ENCODE data around the gene IFITM1.
"Not testable (repeated sequence)": the region's sequence is repeated elsewhere in the genome, so short reads cannot be mapped to it uniquely, and the experiment has no call there.

IFITM1 gene

DNA sequence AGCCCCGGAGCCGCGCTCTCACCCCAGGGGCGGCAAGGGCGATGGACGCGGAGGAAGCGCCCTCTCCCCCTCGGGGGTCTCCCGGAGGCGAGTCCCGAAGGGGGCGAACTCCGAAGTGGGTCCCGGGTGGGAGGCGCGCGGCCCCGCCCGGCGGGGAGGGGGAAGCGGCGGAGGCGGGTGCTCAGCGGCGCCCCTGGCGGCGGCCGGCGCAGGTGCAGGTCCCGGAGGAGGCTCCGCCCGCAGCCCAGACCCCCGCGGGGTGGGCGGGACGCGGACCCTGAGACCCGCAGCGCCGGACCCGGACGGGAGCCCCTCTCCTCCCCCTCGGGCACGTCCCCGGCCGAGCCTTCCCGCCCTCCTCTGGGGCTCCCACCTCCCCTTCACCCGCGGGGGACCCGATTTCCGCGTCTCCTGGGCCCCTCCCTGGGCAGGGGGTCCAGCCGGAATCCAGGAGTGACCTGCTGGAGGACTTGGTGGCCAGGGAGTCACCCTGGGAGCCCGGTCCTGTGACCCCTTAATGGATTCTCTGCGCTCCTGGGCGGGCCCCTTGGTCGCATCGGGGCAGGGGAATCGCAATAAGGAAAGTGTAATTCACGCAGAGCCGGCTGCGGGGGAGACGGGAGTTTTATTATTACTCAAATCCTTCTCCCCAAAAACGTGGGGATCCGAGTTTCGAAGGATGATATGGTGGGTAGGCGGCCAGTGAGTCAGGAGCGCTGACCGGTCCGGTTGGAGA, 2.7 kb upstream of the IFITM1 start:
- not testable (repeated sequence) for DNase-seq

- no peak for DNase-seq
Measured at GRCh38 chr11:312092-312816, 1.6 kb upstream of the IFITM1 start.

DNA sequence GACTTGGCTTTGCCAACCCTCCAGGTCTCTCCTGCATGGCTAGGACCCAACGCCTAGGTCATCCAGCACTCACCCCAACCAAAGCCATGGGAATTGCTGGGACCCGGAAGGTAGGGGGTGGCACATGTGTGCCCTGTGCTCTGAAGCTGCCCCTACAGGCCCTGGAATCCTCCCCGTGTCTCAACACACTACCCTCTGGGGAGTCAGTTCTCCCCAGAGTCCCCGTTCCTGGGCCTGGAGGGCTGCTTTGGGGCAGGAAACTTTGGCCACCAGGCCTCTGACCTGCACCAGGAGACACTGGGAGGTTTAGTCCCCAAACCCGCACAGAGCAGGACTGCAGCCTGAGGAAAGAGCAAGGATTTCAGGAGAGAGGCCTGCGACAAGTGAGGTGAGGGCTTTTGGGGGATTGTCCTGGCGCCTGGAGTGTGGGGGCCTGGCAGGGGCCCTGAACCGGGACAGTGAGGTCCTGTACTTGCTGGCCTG, 495 bp upstream of the IFITM1 start:
- DNase-seq, result no peak

DNA sequence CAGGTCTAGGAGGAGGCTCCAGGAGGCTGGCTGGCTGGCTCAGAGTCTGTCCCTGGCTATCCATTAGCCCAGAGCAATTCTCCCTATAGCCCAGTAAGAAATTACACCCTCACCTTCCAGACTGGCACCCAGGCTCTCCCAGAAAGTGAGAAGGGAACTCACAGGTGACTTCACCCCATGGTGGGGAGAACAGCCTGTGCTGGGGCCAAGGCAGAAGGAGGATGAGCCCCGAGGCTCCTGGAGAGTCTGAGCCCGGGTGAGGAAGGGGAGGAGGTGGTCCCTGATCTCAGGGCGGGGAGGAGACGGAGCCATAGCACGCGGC, 675 bp downstream of the IFITM1 start:
- DNase-seq, result not testable (repeated sequence)

DNA sequence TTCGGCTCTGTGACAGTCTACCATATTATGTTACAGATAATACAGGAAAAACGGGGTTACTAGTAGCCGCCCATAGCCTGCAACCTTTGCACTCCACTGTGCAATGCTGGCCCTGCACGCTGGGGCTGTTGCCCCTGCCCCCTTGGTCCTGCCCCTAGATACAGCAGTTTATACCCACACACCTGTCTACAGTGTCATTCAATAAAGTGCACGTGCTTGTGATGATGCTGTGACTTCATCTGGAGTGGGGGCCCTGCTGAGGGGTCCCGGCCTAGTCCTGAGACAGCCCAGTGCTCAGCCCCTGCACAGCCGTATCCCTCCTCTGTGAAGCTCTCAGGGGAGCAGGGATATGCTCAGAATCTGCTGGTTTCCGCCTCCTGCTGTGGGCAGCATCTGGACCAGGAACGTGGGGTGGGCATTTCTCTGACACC, 1.2 kb downstream of the IFITM1 start:
- DNase-seq, result no peak

- no peak for DNase-seq
Measured at GRCh38 chr11:315516-315994, 1.7 kb downstream of the IFITM1 start.

GRCh38 chr11:316031-316701, 2.3 kb downstream of the IFITM1 start:
- no peak for DNase-seq

GRCh38 chr11:316891-317301, 3.1 kb downstream of the IFITM1 start:
- DNase-seq, result no peak

DNA sequence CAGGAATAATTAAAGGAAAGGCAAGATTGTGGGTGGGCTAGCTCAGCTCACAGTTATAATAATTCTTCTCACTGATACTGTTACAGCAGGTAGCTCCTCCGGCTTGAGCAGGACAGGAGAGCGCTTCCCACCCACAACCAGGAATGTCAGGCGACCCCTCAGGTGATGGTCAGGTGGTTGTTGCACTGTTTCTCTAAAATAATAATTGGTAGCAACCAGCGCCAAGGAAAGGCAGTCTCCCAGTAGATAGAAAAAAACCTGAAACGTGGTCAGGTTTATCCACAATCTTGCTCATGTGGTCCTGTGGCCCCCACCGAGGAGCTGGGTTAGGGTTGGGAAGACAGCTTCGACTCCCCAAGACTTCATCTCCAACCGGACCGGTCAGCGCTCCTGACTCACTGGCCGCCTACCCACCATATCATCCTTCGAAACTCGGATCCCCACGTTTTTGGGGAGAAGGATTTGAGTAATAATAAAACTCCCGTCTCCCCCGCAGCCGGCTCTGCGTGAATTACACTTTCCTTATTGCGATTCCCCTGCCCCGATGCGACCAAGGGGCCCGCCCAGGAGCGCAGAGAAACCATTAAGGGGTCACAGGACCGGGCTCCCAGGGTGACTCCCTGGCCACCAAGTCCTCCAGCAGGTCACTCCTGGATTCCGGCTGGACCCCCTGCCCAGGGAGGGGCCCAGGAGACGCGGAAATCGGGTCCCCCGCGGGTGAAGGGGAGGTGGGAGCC, 4.0 kb downstream of the IFITM1 start:
- DNase-seq, result not testable (repeated sequence)

DNA sequence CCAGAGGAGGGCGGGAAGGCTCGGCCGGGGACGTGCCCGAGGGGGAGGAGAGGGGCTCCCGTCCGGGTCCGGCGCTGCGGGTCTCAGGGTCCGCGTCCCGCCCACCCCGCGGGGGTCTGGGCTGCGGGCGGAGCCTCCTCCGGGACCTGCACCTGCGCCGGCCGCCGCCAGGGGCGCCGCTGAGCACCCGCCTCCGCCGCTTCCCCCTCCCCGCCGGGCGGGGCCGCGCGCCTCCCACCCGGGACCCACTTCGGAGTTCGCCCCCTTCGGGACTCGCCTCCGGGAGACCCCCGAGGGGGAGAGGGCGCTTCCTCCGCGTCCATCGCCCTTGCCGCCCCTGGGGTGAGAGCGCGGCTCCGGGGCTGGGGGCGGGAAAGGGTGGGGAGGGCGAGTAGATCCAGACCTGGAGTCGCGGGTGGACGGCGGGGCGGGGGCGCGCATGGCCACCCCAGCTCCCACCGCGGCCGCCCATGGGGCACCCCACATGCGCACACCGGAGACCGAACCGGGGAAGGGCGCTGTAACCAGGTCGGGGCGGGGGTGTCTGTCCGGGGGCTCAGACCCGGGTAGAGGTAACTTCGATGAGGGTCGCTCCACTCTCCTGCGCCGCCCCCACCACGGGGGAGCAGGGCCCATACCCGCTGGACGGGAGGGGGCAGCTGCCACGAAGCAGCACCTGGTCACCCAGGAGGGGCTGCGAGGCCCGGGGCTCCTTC, 4.7 kb downstream of the IFITM1 start:
- DNase-seq, result not testable (repeated sequence)

- DNase-seq, result not testable (repeated sequence)
Measured at GRCh38 chr11:319121-319887, 5.5 kb downstream of the IFITM1 start.

DNA sequence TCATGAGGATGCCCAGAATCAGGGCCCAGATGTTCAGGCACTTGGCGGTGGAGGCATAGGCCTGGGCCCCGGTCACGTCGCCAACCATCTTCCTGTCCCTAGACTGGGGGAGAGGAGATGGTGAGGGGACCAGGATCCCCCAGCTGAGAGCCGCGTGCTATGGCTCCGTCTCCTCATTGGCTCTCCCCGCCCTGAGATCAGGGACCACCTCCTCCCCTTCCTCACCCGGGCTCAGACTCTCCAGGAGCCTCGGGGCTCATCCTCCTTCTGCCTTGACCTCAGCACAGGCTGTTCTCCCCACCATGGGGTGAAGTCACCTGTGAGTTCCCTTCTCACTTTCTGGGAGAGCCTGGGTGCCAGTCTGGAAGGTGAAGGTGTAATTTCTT, 6.0 kb downstream of the IFITM1 start:
- DNase-seq, result not testable (repeated sequence)

GRCh38 chr11:324156-324555, 10.3 kb downstream of the IFITM1 start:
- no peak for DNase-seq

DNA sequence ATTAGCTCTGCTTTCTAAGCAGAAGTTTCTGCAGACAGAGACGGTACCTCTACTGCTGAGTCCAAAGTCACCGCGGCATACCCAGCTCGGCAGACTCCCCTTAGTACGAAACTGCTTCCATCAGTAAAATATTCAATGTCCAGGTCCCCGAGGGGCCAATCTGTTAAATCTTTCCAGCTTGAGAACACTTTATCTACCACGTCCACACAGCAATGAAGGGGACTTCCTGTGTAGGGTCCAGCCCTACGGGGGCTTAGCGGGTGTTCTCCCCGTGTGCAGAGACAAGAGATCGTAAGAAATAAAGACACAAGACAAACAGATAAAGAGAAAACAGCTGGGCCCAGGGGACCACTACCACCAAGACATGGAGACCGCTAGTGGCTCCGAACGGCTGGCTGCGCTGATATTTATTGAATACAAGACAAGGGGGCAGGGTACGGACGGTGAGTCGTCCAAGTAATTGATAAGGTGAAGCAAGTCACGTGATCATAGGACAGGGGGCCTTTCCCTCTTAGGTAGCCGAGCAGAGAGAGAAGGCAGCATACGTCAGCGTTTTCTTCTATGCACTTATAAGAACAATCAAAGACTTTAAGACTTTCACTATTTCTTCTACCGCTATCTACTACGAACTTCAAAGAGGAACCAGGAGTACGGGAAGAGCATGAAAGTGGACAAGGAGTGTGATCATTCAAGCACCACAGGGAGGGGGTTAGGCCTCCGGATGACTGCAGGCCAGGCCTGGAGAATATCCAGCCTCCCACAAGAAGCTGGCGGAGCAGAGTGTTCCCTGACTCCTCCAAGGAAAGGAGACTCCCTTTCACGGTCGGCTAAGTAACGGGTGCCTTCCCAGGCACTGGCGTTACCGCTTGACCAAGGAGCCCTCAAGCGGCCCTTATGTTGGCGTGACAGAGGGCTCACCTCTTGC, 11.0 kb downstream of the IFITM1 start:
- DNase-seq, result not testable (repeated sequence)

DNA sequence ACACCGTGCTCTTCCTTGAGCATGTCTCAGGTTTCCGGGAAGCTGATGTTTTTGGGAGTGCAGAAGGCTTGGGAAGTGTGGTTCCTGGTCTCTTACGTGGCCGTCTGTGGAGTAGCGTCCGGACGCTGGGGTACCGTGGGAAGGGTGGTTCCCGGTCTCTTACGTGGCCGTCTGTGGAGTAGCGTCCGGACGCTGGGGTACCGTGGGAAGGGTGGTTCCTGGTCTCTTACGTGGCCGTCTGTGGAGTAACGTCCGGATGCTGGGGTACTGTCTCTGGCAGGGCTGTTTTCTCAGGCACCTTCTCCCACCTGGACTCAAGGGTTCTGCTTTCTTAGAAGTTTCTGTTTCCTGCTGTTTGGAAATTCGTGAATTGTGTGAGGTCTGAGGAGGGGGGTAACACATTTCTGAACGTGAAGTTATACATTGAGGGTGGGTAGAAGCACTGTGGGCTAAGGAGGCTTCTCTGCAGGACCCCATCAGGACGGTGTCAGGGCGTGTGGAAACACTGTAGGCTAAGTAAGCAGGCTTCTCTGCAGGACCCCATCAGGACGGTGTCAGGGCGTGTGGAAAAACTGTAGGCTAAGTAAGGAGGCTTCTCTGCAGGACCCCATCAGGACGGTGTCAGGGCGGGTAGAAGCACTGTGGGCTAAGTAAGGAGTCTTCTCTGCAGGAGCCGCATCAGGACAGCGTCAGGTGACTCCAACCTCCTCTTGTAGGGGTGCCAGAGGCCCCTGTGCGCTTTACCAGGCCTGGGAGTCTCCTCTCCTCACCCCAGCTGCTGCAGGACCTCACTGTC, 12.2 kb downstream of the IFITM1 start:
- no peak for DNase-seq

GRCh38 chr11:326592-326841, 12.7 kb downstream of the IFITM1 start:
- DNase-seq, result no peak

DNA sequence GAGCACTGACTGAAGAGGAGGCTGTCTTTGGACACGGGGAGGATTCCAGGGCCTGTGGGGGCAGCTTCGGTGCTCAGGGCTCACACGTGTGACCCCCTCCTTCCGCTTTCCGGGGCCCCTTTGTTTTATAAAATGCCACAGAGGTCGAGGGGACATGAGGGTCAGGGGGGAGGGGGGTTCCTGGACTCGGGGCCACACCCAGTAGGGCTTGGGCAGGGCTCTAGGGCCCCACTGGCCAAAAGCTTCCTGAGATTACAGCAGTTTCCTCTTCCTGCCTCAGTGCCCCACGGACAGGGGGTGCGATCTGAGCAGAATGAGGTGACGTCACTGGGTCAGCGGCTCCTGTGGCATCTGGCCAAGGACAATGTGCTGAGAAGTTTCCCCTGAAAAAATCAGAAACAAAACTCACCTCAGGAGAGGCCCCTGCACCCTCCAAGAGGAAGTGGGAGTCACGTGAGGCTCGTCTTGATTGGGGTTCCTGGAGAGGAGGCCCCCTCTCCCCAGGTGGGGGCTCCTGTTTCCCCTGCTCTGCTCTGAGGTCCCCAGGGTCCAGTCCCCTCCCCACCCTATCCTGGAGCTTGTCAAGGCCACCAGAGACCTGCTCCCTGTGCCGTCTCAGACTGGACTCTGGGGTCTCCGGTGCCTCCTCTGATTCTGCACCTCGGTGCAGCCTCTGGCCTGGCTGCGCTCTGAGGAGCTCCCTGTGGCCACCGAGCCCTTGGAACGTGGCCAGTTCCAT, 13.2 kb downstream of the IFITM1 start:
- DNase-seq, result no peak

- DNase-seq, result no peak
Measured at GRCh38 chr11:327581-327923, 13.7 kb downstream of the IFITM1 start.

DNA sequence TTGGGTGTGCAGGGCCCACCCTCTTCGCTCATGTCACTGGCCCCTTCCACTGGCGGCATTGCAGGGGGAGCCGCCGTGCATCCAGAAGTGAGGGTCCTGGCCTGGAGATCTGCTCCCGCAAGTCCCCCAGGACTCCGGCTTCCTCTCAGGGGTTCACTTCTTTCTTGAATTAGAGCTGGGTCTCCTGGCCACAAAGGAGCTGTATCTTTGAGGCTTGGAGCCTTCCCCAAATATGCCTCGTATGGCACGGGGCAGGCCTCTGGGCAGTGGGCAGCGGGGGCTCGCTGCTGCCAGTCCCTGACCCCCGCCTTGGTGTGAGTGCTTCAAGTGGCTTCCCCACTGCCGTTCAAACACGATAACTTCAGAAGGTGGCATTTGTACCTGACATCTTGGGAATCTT, 14.2 kb downstream of the IFITM1 start:
- DNase-seq, result no peak
